ENCODE data around the gene SYT2.
A peak's percentile ranks its signal among the peaks of the same experiment; 100 is the strongest.
"Not testable (repeated sequence)": the region's sequence is repeated elsewhere in the genome, so short reads cannot be mapped to it uniquely, and the experiment has no call there.

The SYT2 gene

DNA sequence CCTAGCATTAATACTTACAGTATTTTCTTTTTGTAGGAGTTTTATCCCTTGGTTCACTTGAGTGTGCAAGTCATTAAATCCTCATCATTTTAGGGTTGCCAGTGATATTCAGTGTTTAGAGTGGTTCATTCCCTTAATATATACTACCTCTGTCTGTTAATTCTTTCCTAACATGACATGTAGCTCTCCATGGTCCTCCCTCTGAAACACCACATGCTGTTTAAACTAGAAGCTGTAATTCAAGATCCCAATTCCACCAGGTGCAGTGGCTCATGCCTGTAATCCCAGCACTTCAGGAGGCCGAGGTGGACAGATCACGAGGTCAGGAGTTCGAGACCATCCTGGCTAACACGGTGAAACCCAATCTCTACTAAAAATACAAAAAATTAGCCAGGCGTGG, 127.9 kb downstream of the SYT2 start:
- TF ChIP-seq, protein P1, sequence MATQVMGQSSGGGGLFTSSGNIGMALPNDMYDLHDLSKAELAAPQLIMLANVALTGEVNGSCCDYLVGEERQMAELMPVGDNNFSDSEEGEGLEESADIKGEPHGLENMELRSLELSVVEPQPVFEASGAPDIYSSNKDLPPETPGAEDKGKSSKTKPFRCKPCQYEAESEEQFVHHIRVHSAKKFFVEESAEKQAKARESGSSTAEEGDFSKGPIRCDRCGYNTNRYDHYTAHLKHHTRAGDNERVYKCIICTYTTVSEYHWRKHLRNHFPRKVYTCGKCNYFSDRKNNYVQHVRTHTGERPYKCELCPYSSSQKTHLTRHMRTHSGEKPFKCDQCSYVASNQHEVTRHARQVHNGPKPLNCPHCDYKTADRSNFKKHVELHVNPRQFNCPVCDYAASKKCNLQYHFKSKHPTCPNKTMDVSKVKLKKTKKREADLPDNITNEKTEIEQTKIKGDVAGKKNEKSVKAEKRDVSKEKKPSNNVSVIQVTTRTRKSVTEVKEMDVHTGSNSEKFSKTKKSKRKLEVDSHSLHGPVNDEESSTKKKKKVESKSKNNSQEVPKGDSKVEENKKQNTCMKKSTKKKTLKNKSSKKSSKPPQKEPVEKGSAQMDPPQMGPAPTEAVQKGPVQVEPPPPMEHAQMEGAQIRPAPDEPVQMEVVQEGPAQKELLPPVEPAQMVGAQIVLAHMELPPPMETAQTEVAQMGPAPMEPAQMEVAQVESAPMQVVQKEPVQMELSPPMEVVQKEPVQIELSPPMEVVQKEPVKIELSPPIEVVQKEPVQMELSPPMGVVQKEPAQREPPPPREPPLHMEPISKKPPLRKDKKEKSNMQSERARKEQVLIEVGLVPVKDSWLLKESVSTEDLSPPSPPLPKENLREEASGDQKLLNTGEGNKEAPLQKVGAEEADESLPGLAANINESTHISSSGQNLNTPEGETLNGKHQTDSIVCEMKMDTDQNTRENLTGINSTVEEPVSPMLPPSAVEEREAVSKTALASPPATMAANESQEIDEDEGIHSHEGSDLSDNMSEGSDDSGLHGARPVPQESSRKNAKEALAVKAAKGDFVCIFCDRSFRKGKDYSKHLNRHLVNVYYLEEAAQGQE (IDR thresholded peaks at IDR 0.05; ENCODE audit: insufficient replicate concordance, low read depth): peak; percentile 76
- H3K4me3 ChIP-seq (replicated peaks; ENCODE audit: insufficient read depth, low read length); DNase-seq (ENCODE audit: low read depth in 1 of 2, low spot score in 1 of 2); H3K27ac ChIP-seq (replicated peaks); H3K27me3 ChIP-seq (ENCODE audit: insufficient read depth, poor library complexity, severe bottlenecking): not testable (repeated sequence)

DNA sequence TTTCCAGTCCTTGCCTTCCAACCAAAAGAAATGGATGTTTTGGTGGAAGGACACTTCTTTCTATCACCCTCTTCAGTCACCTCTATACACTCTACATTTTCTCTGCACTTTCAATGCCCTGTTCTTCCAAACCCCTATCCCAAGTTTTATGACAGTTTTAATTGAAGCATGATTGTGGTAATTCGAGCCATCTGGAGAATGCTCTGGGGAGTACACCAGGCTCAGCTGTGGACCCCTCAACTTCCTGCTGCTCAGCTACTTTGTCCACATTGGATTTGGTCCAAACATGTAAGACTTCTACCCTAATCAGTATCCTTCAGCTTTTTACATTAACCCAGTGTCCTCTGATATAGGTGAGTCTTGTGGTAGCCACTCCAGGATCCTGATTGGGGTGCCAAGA, 129.6 kb downstream of the SYT2 start:
- no peaks in the 10 kb centered on the region for H3K27me3 ChIP-seq (ENCODE audit: insufficient read depth, poor library complexity, severe bottlenecking)
- DNase-seq (ENCODE audit: low read depth in 1 of 2, low spot score in 1 of 2): no peak
- no peak overlapping the region for H3K27ac ChIP-seq (replicated peaks)
- TF ChIP-seq, protein P2, sequence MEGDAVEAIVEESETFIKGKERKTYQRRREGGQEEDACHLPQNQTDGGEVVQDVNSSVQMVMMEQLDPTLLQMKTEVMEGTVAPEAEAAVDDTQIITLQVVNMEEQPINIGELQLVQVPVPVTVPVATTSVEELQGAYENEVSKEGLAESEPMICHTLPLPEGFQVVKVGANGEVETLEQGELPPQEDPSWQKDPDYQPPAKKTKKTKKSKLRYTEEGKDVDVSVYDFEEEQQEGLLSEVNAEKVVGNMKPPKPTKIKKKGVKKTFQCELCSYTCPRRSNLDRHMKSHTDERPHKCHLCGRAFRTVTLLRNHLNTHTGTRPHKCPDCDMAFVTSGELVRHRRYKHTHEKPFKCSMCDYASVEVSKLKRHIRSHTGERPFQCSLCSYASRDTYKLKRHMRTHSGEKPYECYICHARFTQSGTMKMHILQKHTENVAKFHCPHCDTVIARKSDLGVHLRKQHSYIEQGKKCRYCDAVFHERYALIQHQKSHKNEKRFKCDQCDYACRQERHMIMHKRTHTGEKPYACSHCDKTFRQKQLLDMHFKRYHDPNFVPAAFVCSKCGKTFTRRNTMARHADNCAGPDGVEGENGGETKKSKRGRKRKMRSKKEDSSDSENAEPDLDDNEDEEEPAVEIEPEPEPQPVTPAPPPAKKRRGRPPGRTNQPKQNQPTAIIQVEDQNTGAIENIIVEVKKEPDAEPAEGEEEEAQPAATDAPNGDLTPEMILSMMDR (IDR thresholded peaks at IDR 0.05; ENCODE audit: insufficient read depth, low read length): no peak
- no peak for TF ChIP-seq SPI1 (IDR thresholded peaks at IDR 0.05; ENCODE audit: borderline replicate concordance, low read depth)
- TF ChIP-seq GABPA (IDR thresholded peaks at IDR 0.05; ENCODE audit: low read depth): no peak
- TF ChIP-seq POLR2AphosphoS5 (IDR thresholded peaks at IDR 0.05; ENCODE audit: low read depth): no peak
- TF ChIP-seq, protein P1 (IDR thresholded peaks at IDR 0.05; ENCODE audit: insufficient replicate concordance, low read depth): no peak
- no peak overlapping the region for H3K4me3 ChIP-seq (replicated peaks; ENCODE audit: insufficient read depth, low read length)

- H3K27me3 ChIP-seq (ENCODE audit: insufficient read depth, poor library complexity, severe bottlenecking): no peaks in the 10 kb centered on the region
- no peak overlapping the region for H3K27ac ChIP-seq (replicated peaks)
- TF ChIP-seq, protein P2 (IDR thresholded peaks at IDR 0.05; ENCODE audit: insufficient read depth, low read length): no peak
- TF ChIP-seq POLR2AphosphoS5 (IDR thresholded peaks at IDR 0.05; ENCODE audit: low read depth): no peak
- no peak for TF ChIP-seq GABPA (IDR thresholded peaks at IDR 0.05; ENCODE audit: low read depth)
- TF ChIP-seq, protein P1 (IDR thresholded peaks at IDR 0.05; ENCODE audit: insufficient replicate concordance, low read depth): no peak
- TF ChIP-seq SPI1 (IDR thresholded peaks at IDR 0.05; ENCODE audit: borderline replicate concordance, low read depth): no peak
- DNase-seq (ENCODE audit: low read depth in 1 of 2, low spot score in 1 of 2): no peak
- H3K4me3 ChIP-seq (replicated peaks; ENCODE audit: insufficient read depth, low read length): no peak overlapping the region
Measured at GRCh38 chr1:202579806-202580205, 130.4 kb downstream of the SYT2 start.

DNA sequence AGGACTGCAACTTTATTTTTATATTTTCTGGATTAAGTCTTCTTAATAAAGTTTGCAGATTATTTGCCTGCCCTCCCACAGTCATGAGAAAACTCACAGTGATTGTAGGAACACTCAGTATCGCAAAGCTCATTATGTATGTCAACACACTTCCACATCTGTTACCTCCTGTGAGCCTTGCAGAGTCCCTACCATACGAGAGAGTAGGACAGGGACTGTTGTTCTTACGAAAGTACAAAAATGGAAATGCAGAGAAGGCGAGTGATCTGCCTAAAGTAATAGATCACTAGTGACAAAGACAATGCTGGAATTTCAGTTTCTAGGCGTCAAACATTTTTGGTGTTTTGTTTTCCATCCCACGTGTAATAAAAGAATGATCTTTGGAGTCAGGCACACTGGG, 131.7 kb downstream of the SYT2 start:
- TF ChIP-seq, protein P1 (IDR thresholded peaks at IDR 0.05; ENCODE audit: insufficient replicate concordance, low read depth): no peak
- no peak for TF ChIP-seq POLR2AphosphoS5 (IDR thresholded peaks at IDR 0.05; ENCODE audit: low read depth)
- no peak for TF ChIP-seq SPI1 (IDR thresholded peaks at IDR 0.05; ENCODE audit: borderline replicate concordance, low read depth)
- TF ChIP-seq, protein P2 (IDR thresholded peaks at IDR 0.05; ENCODE audit: insufficient read depth, low read length): no peak
- H3K27me3 ChIP-seq (ENCODE audit: insufficient read depth, poor library complexity, severe bottlenecking): no peaks in the 10 kb centered on the region
- H3K4me3 ChIP-seq (replicated peaks; ENCODE audit: insufficient read depth, low read length): no peak overlapping the region
- H3K27ac ChIP-seq (replicated peaks): no peak overlapping the region
- DNase-seq (ENCODE audit: low read depth in 1 of 2, low spot score in 1 of 2): no peak
